ENCODE measurements around the gene TOX2. TPM values are rescaled to one million over a fixed set of nuclear protein-coding genes. Genes with fewer than 3 reads are reported as not detected.

Gene TOX2
- total RNA-seq, 1 experiment from 2014 or later, result not detected

DNA sequence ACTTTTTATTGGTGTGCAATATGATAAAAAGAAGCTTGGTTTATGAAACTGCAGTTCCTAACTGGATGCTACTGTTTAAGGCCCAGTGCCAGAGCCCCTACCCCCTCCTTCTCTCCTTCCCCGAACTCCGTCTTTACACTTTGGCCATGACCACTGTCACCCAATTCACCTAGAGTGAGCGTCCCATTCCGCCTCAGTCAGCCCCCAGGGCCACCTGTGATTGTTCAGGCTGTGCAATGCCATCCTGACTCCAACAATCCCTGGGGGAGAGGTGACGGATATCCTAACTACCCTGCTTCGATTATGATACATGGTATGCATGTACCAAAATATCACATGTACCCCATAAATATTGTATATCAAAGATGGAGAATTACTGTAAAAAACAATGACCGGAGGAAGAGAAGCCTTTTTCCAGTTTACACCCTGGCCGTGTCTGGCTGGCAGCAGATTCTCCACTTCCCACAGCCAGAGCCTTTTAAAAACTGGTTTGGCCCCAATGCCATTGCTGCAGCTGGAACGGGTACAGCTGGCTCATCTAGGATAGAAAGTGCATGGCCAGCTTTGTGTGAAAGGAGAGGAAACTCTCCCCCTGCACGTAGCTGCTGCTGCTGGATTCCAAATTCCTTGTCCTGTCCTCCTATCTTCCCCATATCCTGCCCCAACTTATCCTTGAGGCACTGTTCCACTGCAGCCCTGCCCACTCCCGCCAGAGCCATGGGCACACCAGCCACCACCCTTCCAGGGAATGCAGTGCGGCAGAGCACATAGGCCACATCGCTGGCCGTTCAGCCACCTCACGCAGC lies 172.6 kb downstream of the TOX2 start:
- no TSS peak for BruUV-seq (replicated peaks)
- Mint-ChIP-seq H3K27me3 (ENCODE audit: unreplicated experiment) (peaks cover 38% of the 10 kb centered on the region), H3K36me3 (ENCODE audit: insufficient read depth, unreplicated experiment) (no peaks in the 10 kb centered on the region), H3K4me1 (ENCODE audit: low read depth, unreplicated experiment) (peaks cover 7% of the 10 kb centered on the region), H3K9me3 (ENCODE audit: low read depth, unreplicated experiment) (no peaks in the 10 kb centered on the region), H3K27ac (ENCODE audit: unreplicated experiment) (no peak overlapping the region), H3K4me3 (ENCODE audit: low read depth, unreplicated experiment) (no peak overlapping the region)
- intact Hi-C loops (cut with micrococcal nuclease; ENCODE audit: unreplicated experiment), result loop anchor here (10.0 kb wide), 1 partner anchor 242 kb away; no protein-coding TSS in a partner anchor
- no peak for DNase-seq
- CTCF ChIA-PET, result no interaction called here
- TF ChIP-seq, protein P1, sequence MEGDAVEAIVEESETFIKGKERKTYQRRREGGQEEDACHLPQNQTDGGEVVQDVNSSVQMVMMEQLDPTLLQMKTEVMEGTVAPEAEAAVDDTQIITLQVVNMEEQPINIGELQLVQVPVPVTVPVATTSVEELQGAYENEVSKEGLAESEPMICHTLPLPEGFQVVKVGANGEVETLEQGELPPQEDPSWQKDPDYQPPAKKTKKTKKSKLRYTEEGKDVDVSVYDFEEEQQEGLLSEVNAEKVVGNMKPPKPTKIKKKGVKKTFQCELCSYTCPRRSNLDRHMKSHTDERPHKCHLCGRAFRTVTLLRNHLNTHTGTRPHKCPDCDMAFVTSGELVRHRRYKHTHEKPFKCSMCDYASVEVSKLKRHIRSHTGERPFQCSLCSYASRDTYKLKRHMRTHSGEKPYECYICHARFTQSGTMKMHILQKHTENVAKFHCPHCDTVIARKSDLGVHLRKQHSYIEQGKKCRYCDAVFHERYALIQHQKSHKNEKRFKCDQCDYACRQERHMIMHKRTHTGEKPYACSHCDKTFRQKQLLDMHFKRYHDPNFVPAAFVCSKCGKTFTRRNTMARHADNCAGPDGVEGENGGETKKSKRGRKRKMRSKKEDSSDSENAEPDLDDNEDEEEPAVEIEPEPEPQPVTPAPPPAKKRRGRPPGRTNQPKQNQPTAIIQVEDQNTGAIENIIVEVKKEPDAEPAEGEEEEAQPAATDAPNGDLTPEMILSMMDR (IDR thresholded peaks at IDR 0.05; ENCODE audit: unreplicated experiment), result no peak

DNA sequence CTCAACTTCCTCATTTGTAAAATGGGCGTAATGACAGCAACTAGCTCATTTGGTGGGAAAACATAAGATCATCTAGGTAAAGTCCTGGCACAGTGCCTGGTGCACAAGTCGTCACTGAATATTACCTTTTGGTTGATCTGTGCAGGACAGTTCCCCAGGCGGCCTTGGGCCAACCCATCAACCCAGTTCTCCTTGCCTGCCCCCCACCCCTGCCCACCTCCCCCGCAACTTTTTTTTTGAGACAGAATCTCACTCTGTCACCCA lies 173.1 kb downstream of the TOX2 start:
- CTCF ChIA-PET, result interaction anchor here (0.6 kb wide), 1 partner anchor 13 kb away, joined by 4 read pairs; no protein-coding TSS in a partner anchor
- Mint-ChIP-seq H3K4me1 (ENCODE audit: low read depth, unreplicated experiment) (peaks cover 9% of the 10 kb centered on the region), H3K4me3 (ENCODE audit: low read depth, unreplicated experiment) (no peak overlapping the region), H3K9me3 (ENCODE audit: low read depth, unreplicated experiment) (no peaks in the 10 kb centered on the region), H3K27me3 (ENCODE audit: unreplicated experiment) (peaks cover 43% of the 10 kb centered on the region), H3K27ac (ENCODE audit: unreplicated experiment) (no peak overlapping the region), H3K36me3 (ENCODE audit: insufficient read depth, unreplicated experiment) (no peaks in the 10 kb centered on the region)
- intact Hi-C loops (cut with micrococcal nuclease; ENCODE audit: unreplicated experiment), result loop anchor here (10.0 kb wide), 1 partner anchor 243 kb away; no protein-coding TSS in a partner anchor
- no TSS peak for BruUV-seq (replicated peaks)
- TF ChIP-seq, protein P1 (IDR thresholded peaks at IDR 0.05; ENCODE audit: unreplicated experiment), result no peak
- no peak for DNase-seq

DNA sequence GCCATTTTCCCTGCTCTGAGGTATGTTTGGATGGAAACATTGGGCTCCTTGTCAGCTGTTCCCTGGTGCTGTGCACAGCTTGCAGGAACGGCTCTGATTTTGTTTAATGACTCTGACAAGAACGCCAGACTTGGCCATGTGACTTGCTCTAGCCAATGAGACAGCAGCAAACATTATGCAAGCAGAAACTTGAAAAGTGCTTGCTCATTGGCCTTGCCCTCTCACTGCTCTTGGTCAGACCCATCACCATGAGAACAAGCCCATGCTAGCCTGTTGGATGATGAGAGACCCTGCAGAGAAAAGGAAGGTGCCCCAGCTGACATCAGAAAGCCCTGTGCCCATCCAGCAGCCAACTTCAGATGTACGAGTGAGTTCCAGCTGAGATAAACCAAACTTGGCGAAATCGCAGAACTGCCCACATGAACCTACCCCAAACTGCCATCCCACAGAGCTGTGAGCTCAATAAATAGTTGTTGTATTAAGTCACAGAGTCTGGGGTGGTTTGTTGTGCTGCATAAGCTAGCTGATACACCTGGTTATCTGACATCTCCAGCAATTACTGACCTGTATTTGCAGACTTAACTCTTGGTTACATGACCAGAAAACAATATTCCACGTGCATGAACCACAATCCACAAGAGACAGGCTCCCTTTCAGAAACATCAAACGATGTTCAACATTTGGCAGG lies 175.5 kb downstream of the TOX2 start:
- Mint-ChIP-seq H3K4me1 (ENCODE audit: low read depth, unreplicated experiment) (peaks cover 7% of the 10 kb centered on the region), H3K4me3 (ENCODE audit: low read depth, unreplicated experiment) (no peak overlapping the region), H3K27ac (ENCODE audit: unreplicated experiment) (no peak overlapping the region), H3K27me3 (ENCODE audit: unreplicated experiment) (peaks cover 43% of the 10 kb centered on the region), H3K36me3 (ENCODE audit: insufficient read depth, unreplicated experiment) (no peaks in the 10 kb centered on the region), H3K9me3 (ENCODE audit: low read depth, unreplicated experiment) (no peaks in the 10 kb centered on the region)
- intact Hi-C loops (cut with micrococcal nuclease; ENCODE audit: unreplicated experiment), result loop anchor here (10.0 kb wide), 1 partner anchor 245 kb away; no protein-coding TSS in a partner anchor
- BruUV-seq (replicated peaks), result no TSS peak
- peak; percentile 28 for DNase-seq
- CTCF ChIA-PET, result interaction anchor here (0.6 to 0.9 kb wide), 2 partner anchors 97 to 421 kb away, joined by 3 read pairs; partner anchors contain the start of gene JPH2
- TF ChIP-seq, protein P1 (IDR thresholded peaks at IDR 0.05; ENCODE audit: unreplicated experiment), result no peak

DNA sequence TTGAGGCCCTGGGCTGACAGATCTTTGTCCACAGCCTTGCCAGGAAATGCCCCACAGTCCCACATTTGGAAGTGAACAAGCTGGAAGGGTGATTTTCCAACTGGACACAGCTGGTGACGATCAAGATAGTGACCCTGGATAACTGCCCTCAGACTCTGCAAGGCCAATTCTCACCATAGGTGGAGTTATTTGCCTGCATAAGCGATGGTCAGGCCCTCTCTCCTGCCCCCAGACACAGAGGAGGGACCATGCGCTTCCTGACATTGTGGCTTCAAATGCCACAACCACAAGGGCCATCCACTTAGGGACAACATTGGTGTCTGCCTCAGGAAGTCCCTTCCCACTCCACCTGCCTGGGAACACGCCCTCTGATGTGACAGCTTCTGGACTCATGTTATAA lies 176.4 kb downstream of the TOX2 start:
- peaks cover 7% of the 10 kb centered on the region for H3K4me1 Mint-ChIP-seq (ENCODE audit: low read depth, unreplicated experiment)
- no peak overlapping the region for H3K4me3 Mint-ChIP-seq (ENCODE audit: low read depth, unreplicated experiment)
- no peaks in the 10 kb centered on the region for H3K36me3 Mint-ChIP-seq (ENCODE audit: insufficient read depth, unreplicated experiment)
- peaks cover 39% of the 10 kb centered on the region for H3K27me3 Mint-ChIP-seq (ENCODE audit: unreplicated experiment)
- no TSS peak for BruUV-seq (replicated peaks)
- intact Hi-C loops (cut with micrococcal nuclease; ENCODE audit: unreplicated experiment), result no loop called here
- no peak overlapping the region for H3K27ac Mint-ChIP-seq (ENCODE audit: unreplicated experiment)
- TF ChIP-seq, protein P1 (IDR thresholded peaks at IDR 0.05; ENCODE audit: unreplicated experiment), result no peak
- CTCF ChIA-PET, result interaction anchor here (0.7 kb wide), 1 partner anchor 18 kb away, joined by 3 read pairs; no protein-coding TSS in a partner anchor
- no peaks in the 10 kb centered on the region for H3K9me3 Mint-ChIP-seq (ENCODE audit: low read depth, unreplicated experiment)
- no peak for DNase-seq
